HCEC 1CT (cell line): Measurements from ENCODE around the gene TNPO3.
"Not testable (repeated sequence)": the region's sequence is repeated elsewhere in the genome, so short reads cannot be mapped to it uniquely, and the experiment has no call there.

ENCODE experiments used
- DNase-seq: peaks from one replicate; pipeline ENCODE4 v3.0.0-alpha.2; 2017

TNPO3 gene

DNA sequence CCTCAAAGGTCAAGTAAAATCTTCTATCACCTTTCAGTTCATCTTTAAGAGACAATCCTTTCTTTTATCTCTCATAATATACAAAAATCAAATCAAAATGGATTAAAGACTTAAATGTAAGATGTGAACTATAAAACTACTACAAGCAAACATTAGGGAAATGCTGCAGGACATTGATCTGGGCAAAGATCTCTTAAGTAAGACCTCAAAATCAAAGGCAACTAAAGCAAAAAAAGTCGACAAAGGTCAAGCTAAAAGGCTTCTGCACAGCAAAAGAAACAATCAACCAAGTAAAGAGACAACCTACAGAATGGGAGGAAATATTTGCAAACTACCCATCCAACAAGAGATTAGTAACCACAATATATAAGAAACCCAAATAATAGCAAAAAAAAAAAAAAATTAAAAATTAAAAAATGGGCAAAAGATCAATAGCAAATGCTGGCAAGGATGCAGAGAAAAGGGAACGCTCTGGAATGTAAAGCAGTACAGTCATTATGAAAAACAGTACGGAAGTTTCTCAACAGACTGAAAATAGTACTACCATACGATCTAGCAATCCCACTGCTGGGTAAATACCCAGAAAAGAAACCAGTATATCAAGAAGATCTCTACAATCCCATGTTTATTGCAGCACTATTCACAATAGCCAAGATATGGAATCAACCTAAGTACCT, 41.7 kb downstream of the TNPO3 start:
- no peak for DNase-seq

DNA sequence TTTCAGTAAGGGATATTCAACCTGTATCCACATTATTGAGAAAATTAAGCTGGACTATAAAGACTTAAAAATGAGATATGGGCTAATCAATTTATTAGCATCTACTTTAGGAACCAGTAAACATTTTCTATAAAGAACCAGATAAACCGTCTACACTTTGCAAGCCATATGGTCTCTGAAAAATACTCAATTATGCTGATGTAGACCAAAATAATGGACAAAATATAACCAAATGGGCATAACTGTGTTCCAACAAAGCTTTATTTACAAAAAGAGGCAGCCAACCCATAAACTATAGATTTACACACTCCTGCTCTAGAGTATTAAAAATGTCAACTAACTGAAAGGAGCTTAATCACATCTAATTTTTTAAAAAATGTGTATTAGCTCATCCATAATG, 42.3 kb downstream of the TNPO3 start:
- no peak for DNase-seq

DNA sequence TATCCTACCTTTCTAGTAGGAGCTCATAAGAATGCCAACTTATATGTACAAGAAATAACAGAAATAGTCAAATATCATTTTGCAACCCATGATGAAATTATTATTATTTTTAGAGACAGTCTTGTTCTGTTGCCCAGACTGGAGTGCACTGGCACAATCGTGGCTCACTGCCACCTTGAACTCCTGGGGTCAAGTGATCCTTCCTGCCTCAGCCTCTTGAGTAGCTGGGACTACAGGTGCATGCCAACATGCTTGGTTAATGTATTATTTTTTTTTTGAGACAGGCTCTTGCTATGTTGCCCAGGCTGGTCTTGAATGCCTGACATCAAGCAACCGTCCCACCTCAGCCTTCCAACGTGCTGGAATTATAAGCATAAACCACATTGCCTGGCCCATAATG, 44.8 kb downstream of the TNPO3 start:
- no peak for DNase-seq

DNA sequence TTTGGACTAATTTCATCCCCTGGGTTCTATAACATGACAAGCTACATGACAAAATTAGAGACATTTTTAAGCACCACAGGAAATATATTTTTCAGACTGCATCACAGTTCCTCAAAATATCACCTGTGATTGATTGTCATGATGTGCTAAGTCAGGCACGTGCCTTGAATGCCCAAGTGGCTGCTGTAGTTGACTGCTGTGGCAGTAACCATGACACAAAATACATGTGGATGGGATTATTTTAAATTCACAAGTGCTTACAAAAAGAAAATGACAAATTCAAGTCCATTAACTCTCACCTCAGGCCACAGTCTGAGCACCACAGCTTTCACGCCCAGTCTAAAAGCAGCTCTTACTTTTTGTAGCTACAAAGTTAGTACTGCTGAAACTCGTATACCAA, 45.5 kb downstream of the TNPO3 start:
- DNase-seq = no peak

DNA sequence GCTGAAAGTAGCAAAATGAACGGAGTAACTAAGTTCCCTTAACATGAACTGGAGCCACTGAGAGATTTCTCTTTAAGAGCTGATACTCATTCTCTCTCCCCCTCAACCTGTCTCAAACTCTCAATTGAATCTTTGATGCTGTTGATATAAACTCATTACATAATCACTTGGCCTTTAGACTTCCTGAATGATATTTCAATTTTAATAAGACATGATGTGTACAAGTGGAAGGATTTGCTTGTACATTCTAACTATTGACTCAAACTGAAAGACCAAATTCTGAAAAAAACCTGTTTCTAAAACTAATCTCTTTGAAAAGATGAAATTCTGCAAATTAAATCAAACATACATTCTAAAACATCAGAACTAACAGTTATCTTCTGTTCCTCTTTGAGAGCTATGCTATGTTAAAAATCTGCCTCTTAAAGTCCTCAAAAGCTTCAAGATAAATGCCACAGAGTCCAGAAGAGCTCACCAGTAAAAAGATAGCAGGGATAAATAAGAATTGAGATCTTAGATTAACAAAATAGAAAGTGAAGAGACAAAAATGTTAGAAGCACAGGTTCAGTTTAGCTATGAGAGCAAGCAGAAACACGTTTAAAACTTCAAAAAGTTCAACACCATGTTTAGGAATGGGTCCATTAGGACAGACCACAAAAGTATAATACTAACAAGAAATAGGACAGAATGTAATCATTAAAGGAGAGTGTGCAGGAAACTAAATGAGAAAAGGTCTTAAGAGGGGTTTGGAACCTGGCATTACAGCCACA, 46.1 kb downstream of the TNPO3 start:
- no peak for DNase-seq

DNA sequence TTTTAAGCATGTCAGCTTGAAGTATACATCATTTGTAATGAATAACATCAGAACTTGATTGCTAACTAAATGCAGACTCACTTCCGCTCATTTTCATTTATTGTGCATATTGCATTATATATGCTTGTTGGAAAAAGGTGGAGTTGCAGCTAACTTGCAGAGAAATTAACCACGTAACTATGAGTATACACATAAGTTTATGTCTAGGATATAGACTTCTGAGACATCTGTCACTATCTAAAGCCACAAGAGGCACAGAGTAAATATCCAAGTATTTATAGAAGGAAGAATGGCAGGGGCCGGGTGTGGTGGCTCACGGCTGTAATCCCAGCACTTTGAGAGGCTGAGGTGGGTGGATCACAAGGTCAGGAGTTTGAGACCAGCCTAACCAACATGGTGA, 47.3 kb downstream of the TNPO3 start:
- no peak for DNase-seq

DNA sequence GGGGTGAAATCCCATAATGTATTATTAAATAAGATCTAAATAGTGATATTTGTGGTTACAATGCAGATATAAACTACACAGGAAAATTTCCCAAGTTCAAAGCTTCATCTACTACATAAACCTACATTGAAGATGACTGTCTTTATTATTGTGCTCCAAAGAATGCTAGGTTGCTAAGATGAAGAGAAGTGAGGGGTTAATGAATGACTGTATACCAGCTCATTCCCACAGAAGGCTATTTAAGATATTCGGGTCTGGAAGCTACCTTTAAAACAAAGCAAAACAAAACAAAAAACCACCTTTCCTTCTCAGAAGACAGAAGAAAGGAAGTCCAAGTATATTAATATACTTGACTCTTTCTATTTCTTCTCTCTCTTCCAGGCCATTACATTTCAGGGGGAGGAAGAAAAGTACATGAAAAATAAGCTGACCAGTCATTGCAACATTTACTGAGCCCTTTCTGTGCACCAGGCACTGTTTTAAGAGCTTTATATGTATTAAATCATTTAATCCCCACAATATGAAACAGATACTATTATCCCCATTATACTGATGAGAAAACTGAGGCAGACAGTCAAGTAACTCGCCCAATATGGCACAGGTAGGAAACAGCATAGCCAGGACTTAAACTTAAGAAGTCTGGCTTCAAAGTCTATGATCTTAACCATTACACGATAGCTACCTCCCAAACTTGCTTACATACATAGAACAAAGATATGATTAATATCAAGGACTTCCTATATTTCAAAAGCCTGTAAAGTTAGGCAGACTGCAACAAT, 48.1 kb downstream of the TNPO3 start:
- no peak for DNase-seq

DNA sequence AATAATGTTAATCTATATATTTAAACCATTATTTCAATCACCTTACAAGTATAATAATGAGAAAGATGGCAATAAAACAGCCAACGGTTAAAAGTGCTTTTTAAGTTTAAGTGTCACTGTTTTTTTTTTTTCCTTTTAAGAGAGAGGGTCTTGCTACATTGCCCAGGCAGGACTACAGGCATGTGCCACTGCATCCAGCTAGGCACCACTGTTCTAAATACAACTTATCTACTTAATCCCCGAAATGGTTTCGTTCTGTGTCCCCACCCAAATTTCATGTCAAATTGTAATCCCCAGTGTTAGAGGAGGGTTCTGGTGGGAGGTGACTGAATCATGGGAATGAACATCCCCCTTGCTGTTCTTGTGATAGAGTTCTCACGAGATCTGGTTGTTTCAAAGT, 49.7 kb downstream of the TNPO3 start:
- DNase-seq = no peak

DNA sequence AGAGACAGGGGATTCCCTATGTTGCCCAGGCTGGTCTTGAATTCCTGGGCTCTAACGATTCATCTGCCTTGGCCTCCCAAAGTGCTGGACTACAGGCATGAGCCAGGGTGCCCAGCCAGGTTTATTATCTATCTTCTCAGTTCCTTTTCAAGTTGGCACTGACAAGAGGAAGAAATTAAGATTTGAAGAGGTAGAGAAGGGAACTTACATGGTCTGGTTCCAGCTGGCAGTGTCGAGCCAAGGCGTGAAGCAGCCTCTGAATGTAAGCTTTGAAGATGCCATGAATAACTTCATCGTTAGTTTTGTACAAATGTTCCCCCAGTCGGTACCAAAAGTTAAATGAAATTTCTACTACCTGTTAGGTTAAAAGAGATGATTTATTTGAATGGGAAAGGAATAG, 57.7 kb downstream of the TNPO3 start:
- no peak for DNase-seq

DNA sequence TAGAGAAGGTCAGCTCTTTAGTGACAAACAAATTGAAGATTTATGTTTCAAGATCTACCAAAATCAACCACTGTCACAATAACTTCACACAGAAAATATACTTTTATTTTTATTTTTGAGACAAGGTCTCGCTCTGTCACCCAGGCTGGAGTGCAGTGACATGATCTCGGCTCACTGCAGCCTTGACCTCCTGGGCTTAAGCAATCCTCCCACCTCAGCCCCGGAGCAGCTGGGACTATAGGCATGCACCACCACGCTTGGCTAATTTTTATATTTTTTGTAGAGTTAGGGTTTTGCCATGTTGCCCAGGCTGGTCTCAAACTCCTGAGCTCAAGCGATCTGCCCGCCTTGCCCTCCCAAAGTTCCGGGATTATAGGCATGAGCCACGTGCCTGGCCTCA, 60.4 kb downstream of the TNPO3 start:
- DNase-seq = not testable (repeated sequence)

DNA sequence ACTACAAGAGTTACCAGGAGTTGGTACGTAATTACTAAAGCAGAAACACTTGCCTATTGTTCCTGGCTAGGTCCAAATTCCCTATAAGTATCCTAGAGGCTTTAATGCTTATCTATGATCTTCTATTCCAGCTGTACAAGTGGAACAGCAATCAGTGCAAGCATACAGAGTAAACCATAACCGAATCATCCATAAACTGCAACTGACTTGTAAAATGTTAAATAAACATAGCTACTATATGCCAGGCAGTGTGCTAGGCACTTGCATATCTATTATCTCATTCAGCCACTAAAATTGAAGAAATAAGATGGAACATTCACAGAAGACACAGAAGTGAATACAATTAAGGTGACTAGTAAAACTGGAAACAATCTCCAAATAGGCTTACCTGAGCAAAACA, 61.5 kb downstream of the TNPO3 start:
- no peak for DNase-seq

DNA sequence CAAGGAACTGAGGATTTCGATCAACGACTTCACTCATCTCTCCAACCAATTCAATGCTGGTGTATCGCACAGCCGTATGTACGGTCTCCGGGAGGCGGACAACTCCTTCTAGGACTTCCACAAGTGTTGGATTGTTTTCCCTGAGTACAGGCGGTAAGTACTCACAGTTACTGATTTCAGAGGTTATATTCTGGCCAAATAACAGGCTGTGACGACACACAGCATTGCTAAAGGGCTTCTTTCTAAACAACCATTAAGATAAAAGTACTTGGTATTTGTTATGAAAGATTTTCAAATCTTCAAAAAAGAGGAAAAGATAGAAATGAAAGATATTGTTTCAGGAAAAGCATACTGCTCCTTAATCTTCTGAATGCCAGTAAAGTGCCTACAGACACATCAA, 65.0 kb downstream of the TNPO3 start:
- no peak for DNase-seq

DNA sequence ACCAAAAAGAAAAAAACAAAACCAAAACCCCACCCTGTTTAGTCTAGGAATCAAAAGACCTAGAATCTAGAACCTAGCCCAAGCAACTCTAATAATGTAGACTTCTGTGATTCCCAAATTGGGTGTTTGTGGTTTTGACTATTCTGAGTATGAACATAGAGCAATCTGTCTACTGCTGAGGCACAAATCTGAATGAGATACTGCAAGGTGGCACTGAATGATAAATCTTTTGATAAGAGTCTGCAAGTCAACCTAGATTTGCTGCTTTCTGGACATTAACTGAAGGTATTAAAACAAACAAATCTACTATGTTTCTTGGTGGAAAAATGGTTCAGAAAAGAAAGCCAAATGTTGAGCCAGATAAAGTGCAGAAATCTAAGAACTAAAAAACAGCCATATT, 66.5 kb downstream of the TNPO3 start:
- DNase-seq = no peak

DNA sequence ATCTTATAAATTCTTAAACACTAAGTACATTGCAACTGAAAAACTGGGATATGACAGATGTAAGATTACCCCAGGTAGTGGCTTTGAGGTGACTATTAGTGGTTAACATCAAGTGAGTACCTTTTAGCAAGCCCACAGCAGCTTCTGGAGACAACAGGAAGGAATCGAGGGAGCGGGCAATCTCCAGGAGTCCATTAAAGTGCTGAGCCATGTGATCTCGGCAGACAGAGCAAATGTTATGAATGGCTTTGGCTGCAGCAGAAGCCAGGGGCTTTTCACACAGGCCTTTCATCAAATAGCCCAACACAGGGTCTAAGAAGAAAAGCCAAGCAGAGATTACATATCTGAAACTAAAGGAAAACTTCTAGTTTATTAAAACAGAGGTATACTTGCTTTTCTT, 68.3 kb downstream of the TNPO3 start:
- DNase-seq = no peak

DNA sequence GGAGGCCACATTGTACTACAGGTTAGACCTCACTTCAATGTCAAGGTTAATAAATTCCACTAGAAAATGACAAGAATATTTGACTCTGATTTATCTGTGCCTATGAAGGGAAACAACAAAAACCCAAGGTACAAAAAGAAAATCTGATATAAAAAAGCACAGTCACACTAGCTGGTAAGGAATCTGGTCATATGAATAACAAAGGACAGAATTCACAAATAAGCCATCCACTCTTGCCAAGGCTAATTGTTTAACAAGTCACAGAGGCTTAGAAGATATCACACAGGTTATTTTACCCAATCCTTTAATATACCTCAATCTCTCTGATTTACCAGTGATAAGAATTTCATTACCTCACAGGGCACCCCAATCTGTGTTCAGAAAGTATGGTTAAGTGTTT, 69.3 kb downstream of the TNPO3 start:
- no peak for DNase-seq

DNA sequence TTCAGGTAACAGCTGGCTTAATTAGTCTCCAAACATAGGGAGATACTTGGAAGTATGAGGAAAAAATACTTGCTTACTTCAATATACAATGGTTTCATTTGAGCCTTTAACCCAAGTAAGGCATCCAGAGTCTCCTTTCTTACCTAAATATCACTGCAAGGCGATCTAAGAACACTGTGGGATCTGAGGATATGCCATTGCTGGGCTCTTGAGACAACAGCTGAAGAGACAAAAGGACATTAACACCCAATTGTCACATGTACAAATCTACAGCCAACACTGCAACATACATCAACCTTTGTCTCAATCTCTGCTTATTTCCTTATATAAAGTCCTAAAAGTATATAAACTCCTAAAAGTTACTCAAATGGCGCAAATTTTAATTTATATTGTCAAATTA, 72.8 kb downstream of the TNPO3 start:
- no peak for DNase-seq

DNA sequence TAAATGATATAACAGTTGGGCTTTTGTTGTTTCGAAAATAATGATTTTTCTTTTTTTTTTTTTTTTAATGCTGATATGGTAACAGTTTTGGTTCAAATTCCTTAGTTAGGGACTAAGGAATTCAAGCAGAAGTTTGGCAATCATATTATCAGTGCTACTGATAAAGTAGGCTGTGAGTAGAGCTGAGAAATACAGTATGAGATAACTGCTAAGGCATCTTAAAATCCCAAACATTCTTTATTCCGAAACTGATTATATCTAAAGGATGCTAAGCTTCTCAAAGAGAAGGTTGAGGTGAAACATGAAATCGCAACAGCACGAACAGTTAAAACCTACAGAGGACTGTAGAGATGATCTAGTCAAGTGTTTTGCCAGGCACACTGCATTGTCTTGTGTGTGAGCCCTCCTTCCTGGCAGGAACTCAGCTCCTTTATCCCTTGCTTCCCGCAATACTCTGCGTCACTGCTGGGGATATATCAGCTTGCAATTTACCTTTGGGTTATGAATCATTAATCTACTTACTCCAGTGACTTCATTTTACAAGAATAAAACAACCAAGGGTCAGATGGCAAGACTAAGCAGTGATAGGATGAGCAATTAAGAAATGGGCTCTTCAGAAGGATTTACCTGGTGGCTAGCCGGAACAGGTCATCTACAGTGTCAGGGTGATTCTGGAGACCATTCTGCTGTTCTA, 80.5 kb downstream of the TNPO3 start:
- DNase-seq = no peak

DNA sequence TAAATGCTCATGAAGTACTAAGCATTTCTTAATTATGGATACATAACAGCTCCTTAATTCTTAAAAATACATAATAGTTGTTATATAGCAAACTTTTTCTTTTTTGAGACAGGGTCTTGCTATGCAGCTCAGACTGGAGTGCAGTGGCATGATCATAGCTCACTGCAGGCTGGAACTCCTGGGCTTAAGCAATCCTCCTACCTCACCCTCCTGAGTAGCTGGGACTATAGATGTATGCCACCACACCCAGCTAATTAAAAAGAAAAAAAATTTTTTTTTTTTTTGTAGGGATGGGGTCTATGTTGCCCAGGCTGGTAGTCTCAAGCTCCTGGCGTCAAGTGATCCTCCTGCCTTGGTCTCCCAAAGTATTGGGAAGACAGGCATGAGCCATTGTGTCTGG, 86.3 kb downstream of the TNPO3 start:
- no peak for DNase-seq

DNA sequence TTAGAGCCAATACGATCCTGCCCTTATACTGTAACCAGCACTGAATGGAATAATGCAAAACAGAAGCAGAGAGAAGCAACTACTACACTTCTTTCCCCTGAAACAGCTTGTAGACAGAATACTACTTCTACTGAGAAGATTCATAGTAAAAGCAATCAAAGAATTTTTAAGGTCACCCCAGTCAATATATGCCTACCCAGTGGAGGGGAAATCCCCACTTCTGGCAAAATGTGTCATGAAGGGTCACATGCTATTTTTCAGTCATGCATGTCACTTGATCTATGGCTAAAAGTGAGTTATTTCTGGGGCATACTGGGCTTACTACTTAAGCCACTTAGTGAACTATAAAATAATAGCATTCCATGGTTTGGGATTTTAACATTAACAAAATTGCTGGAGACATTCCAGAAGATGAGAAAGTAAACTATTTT, 91.6 kb downstream of the TNPO3 start:
- peak; percentile 13 for DNase-seq

DNA sequence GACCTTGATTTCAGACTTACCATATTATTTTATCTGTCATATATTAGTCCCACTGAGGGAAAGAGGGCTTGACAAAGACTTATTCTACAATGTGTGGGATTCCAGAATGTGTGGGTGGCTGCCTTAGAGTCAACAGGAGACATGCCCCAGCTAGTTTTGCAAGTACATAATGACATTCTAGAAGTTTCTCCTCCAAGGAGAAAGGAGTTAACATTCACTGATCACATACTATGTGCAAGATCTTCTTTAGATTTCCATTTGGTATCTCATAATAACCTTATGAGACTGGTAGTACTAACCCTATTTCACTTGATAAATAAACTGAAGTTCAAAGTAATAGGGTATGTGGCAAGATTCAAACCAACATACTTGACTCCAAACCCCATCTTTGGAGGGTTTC, 92.0 kb downstream of the TNPO3 start:
- no peak for DNase-seq

DNA sequence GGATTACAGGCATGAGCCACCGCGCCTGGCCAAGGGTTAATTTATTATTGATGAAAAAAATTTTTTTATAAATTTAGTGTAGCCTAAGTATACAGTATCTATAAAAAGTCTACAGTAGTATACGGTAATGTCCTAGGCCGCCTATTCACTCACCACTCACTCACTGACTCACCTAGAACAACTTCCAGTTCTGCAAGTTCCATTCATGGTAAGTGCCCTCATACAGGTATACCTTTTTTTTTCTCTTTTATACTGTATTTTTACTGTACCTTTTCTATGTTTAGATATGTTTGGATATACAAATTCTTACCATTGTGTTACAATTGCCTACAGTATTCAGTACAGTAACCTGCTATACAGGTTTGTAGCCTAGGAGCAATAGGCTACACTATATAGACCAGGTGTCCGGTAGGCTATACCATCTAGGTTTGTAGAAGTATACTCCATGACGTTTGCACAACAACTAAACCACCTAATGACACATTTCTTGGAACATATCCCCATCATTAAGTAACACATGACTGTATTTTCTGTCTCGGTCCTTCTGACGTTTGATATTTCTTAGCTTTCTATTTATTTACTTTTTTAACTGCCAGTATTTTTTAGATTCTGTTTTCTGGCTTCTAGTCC, 93.8 kb downstream of the TNPO3 start:
- DNase-seq = no peak

DNA sequence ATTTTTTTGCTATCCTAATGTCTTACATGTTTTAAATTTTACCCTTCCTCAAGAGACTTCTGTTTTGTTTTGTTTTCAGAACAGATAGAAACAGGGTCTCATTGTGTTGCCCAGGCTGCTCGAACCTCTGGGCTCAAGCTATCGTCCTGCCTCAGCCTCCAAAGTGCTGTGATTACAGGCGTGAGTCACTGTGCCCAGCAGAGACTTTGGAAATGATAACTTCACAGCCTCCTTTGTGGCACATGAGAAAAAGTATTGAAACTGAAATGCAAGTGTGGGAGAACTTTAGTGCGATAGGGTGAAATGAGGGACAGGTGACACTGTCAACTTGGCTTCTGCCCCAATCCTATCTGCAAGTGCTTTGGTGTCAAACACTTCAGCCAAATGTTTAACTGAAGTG, 95.6 kb downstream of the TNPO3 start:
- no peak for DNase-seq

DNA sequence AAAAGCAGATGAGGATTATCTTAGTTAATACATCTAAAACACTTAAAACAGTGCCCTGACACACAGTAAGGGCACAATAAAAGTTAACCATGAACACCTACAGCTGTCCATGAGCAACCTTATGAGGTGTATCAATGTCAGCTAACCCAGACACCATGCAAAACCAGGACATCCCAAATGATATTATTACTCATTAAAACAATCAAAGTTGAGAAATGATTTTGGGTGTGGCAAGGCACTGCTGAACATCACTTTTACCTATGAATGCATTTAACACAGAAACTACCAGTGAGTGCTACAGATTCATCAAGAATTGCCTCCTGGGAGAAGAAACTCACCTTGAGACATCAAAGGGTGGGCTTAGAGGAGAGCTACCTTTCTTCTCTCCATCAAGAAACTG, 98.9 kb downstream of the TNPO3 start:
- DNase-seq = no peak
